IMR-90 (cell line): ENCODE data around the gene FKBP4. TPM values are rescaled to one million over a fixed set of nuclear protein-coding genes. Genes with fewer than 3 reads are reported as not detected.
"Not testable (repeated sequence)": the region's sequence is repeated elsewhere in the genome, so short reads cannot be mapped to it uniquely, and the experiment has no call there.

Experiments used
- ATAC-seq: fragments of 200-7000 bp; cut with Tn5 transposase; 2 replicates; pipeline ENCODE4 v1.9.1; 2020; ENCODE audit warnings: low read depth, mild to moderate bottlenecking, moderate library complexity
- BruUV-seq: library from RNA; stranded (reverse); fragments of 400-500 nt; replicated peaks from 2 replicates; lab custom pipeline; 2021; lab: Mats Ljungman, UMichigan
- CTCF ChIA-PET: fragments of 300-600 bp; formaldehyde crosslinking; extraction: SDS; loops from one replicate; lab custom pipeline; 2021; ENCODE audit warnings: antibody characterized with exemption; lab: Yijun Ruan, JAX
- POLR2A ChIA-PET: fragments of 300-600 bp; sonication (Branson Sonifier 250); formaldehyde crosslinking; loops from one replicate; lab custom pipeline; 2022; ENCODE audit warnings: antibody characterized with exemption; ENCODE audit not compliant: unreplicated experiment; lab: Charles Lee
- DNase-seq: peaks from one replicate; pipeline ENCODE4 v3.0.0; 2013
- H2AFZ ChIP-seq: replicated peaks from 2 replicates; pipeline ENCODE3; 2013; ENCODE audit warnings: low read length, mild to moderate bottlenecking; ENCODE audit not compliant: poor library complexity
- H2AK5ac ChIP-seq: 2 replicates; pipeline ENCODE4 v1.6.1; 2013; ENCODE audit warnings: low read depth, low read length, inconsistent platforms
- H2AK9ac ChIP-seq: replicated peaks from 2 replicates; pipeline ENCODE3; 2013; ENCODE audit warnings: mild to moderate bottlenecking, low read depth, low read length, moderate library complexity; ENCODE audit not compliant: poor library complexity
- H2BK120ac ChIP-seq: 2 replicates; pipeline ENCODE4 v1.6.1; 2013; ENCODE audit warnings: low read depth, low read length, inconsistent platforms
- H2BK15ac ChIP-seq: 3 replicates; pipeline ENCODE4 v1.6.1; 2013; ENCODE audit warnings: low read depth, low read length, inconsistent platforms
- H2BK20ac ChIP-seq: 2 replicates; pipeline ENCODE4 v1.6.1; 2013; ENCODE audit warnings: low read depth, mild to moderate bottlenecking, inconsistent platforms, low read length, moderate library complexity
- H2BK5ac ChIP-seq: 2 replicates; pipeline ENCODE4 v1.6.1; 2013; ENCODE audit warnings: mild to moderate bottlenecking, low read depth, low read length, inconsistent platforms; ENCODE audit not compliant: poor library complexity, severe bottlenecking
- H3K14ac ChIP-seq: replicated peaks from 2 replicates; pipeline ENCODE4 v1.6.1; 2013; ENCODE audit warnings: low read depth, low read length, inconsistent platforms
- H3K18ac ChIP-seq: 2 replicates; pipeline ENCODE4 v1.6.1; 2013; ENCODE audit warnings: low read depth, low read length, control low read depth
- H3K23ac ChIP-seq: 2 replicates; pipeline ENCODE4 v1.6.1; 2013; ENCODE audit warnings: low read depth, low read length, inconsistent platforms
- H3K27ac ChIP-seq: 2 replicates; pipeline ENCODE4 v1.5.1; 2013; ENCODE audit warnings: mild to moderate bottlenecking, control low read depth, low read length; ENCODE audit not compliant: insufficient read depth
- H3K27me3 ChIP-seq: 2 replicates; pipeline ENCODE4 v1.6.1; 2013; ENCODE audit warnings: low read length; ENCODE audit not compliant: control insufficient read depth, insufficient read depth
- H3K36me3 ChIP-seq: 2 replicates; pipeline ENCODE4 v1.6.1; 2013; ENCODE audit warnings: low read length, mixed read lengths; ENCODE audit not compliant: control insufficient read depth, insufficient read depth
- H3K4ac ChIP-seq: 2 replicates; pipeline ENCODE4 v1.6.1; 2013; ENCODE audit warnings: low read depth, low read length, inconsistent platforms
- H3K4me1 ChIP-seq: 2 replicates; pipeline ENCODE4 v1.6.1; 2013; ENCODE audit warnings: low read length, mixed read lengths; ENCODE audit not compliant: control insufficient read depth, insufficient read depth
- H3K4me2 ChIP-seq: 2 replicates; pipeline ENCODE4 v1.6.1; 2013; ENCODE audit warnings: low read depth, mild to moderate bottlenecking, control low read depth, low read length, moderate library complexity
- H3K4me3 ChIP-seq: 2 replicates; pipeline ENCODE4 v1.5.1; 2013; ENCODE audit warnings: low read depth, mild to moderate bottlenecking, control low read depth, low read length, moderate library complexity; ENCODE audit not compliant: insufficient read depth
- H3K56ac ChIP-seq: 2 replicates; pipeline ENCODE4 v1.6.1; 2013; ENCODE audit warnings: low read length, inconsistent platforms; ENCODE audit not compliant: insufficient read depth; ENCODE audit errors: extremely low read depth
- H3K79me1 ChIP-seq, 2 experiments: 2 replicates each; pipeline ENCODE4 v1.6.1; 2013; ENCODE audit warnings: low read length in 2 of 2, inconsistent platforms in 1 of 2, low read depth in 1 of 2
- H3K9ac ChIP-seq: 2 replicates; pipeline ENCODE4 v1.6.1; 2013; ENCODE audit warnings: low read depth, low read length, control low read depth
- H3K9me1 ChIP-seq: 2 replicates; pipeline ENCODE4 v1.6.1; 2013; ENCODE audit warnings: low read length, inconsistent platforms; ENCODE audit not compliant: insufficient read depth
- H3K9me3 ChIP-seq: 2 replicates; pipeline ENCODE4 v1.6.1; 2013; ENCODE audit warnings: low read length; ENCODE audit not compliant: control insufficient read depth, insufficient read depth
- H4K20me1 ChIP-seq: 2 replicates; pipeline ENCODE4 v1.6.1; 2013; ENCODE audit warnings: low read length, inconsistent platforms; ENCODE audit not compliant: insufficient read depth
- H4K5ac ChIP-seq: 2 replicates; pipeline ENCODE4 v1.6.1; 2013; ENCODE audit warnings: mild to moderate bottlenecking, low read depth, low read length, control low read depth
- H4K8ac ChIP-seq, 2 experiments: 2 replicates each; pipeline ENCODE4 v1.6.1; 2013; ENCODE audit warnings: low read depth in 2 of 2, low read length in 2 of 2, control low read depth in 1 of 2, inconsistent platforms in 1 of 2
- H4K91ac ChIP-seq: 2 replicates; pipeline ENCODE4 v1.6.1; 2013; ENCODE audit warnings: low read depth, low read length, inconsistent platforms; ENCODE audit not compliant: insufficient read depth
- WGBS, 2 experiments: methylation state at CpG; one replicate each; pipeline versions ENCODE4 v1.1.5 to v1.1.7; 2013; ENCODE audit warnings: missing lambda C conversion rate in 2 of 2; ENCODE audit not compliant: insufficient read length in 1 of 2; ENCODE audit errors: extremely low coverage in 2 of 2; 5-methylcytosine and 5-hydroxymethylcytosine counted together
- dilution Hi-C: fragments of 300-500 bp; cut with HindIII; formaldehyde crosslinking; loops from one replicate; pipeline ENCODE4 v1.14.3; 2018; ENCODE audit warnings: low sequenced_read_pairs; ENCODE audit not compliant: unreplicated experiment
- in situ Hi-C: fragments of 300-500 bp; cut with MboI; formaldehyde crosslinking; loops from 3 replicates; pipeline ENCODE4 v1.14.3; 2019; ENCODE audit warnings: low sequenced_read_pairs, inconsistent platforms, mixed read lengths
- intact Hi-C: fragments of 100-400 bp; cut with micrococcal nuclease; formaldehyde crosslinking; loops from 2 replicates; pipeline ENCODE4 v1.10.0; 2022
- polyA plus RNA-seq, 3 experiments: library from polyadenylated mRNA; depleted of rRNA; stranded (reverse); fragments of >200 nt; gene quantifications; 2 replicates each; pipeline ENCODE4 v1.2.3, GENCODE V29; 2012; ENCODE audit warnings: low replicate concordance in 1 of 3
- total RNA-seq: library from RNA; depleted of rRNA; stranded (reverse); fragments of >200 nt; gene quantifications from 2 replicates; pipeline ENCODE4 v1.2.3, GENCODE V29; 2012

The FKBP4 gene
- total and polyA plus RNA-seq, 2 of the 4 experiments (the other 2 are of a cell fraction), result 35.7 to 36.0 TPM

GRCh38 chr12:2770544-2770943 is 24.2 kb upstream of the FKBP4 start:
- ATAC-seq, H2AK9ac ChIP-seq, H3K14ac ChIP-seq, H3K4me3 ChIP-seq, H3K4me2 ChIP-seq, H2AFZ ChIP-seq, H3K9ac ChIP-seq, H2BK15ac ChIP-seq, H3K36me3 ChIP-seq, H4K5ac ChIP-seq, in situ Hi-C loops, H3K23ac ChIP-seq, BruUV-seq, H2AK5ac ChIP-seq, H3K9me3 ChIP-seq, intact Hi-C loops, POLR2A ChIA-PET, H3K56ac ChIP-seq, H3K18ac ChIP-seq, H4K91ac ChIP-seq, H3K4ac ChIP-seq, H2BK20ac ChIP-seq, H2BK120ac ChIP-seq, H3K79me1 ChIP-seq, H4K8ac ChIP-seq, dilution Hi-C loops, H3K9me1 ChIP-seq, H2BK5ac ChIP-seq, DNase-seq, H3K27ac ChIP-seq, H4K20me1 ChIP-seq, H3K4me1 ChIP-seq, CTCF ChIA-PET: not testable (repeated sequence)
- no CpG with 5 or more reads among the region's 3 CpGs for WGBS, 2 experiments
- H3K27me3 ChIP-seq, result peaks cover 61% of the 10 kb centered on the region
